IPS-18c (cell line): Measurements from ENCODE around the gene BIN2.
"Not testable (repeated sequence)": the region's sequence is repeated elsewhere in the genome, so short reads cannot be mapped to it uniquely, and the experiment has no call there.

Source experiments
- H3K4me3 ChIP-seq: 2 replicates; pipeline ENCODE4 v1.7.0; 2013; ENCODE audit warnings: low read depth, mild to moderate bottlenecking, low read length, moderate library complexity; ENCODE audit not compliant: insufficient read depth
- H3K9me3 ChIP-seq: one replicate; pipeline ENCODE4 v1.6.1; 2013; ENCODE audit warnings: mild to moderate bottlenecking, low read length, moderate library complexity; ENCODE audit not compliant: control insufficient read depth, insufficient read depth

Gene BIN2

DNA sequence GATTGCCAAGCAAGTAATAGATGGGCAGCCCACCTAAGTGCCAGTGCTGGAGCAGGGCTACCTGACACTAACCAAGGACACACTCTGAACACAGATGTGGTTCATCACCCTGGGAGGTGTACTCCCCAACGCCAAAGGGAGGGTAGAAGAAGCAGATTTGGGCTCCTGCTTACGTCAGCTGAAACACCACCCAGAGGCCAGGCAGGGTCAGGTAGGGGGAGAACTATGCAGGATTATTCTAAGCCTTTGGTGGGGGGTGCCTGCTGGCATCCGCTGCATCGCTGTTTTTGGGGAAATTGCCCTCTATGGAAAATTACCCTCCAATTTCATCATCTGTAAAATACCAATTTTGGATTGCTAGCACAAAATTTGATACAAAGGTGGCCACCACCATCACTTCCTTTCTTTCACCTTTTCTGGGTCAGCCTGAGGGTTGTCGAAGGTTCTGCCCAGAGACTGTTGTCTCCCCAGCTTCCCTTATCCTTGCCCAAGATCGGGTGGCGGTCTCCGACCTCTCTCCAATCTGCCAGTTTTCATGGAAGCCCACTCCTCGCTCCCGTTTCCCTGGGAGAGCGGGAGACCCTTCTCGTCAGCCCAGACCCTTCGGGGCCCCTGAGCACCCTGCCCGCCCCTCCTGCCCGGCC is 535 bp downstream of the BIN2 start:
- Histone ChIP-seq H3K4me3 (no peak overlapping the region), H3K9me3 (no peaks in the 10 kb centered on the region)

- no peaks in the 10 kb centered on the region for H3K9me3 ChIP-seq
- H3K4me3 ChIP-seq, result no peak overlapping the region
Measured at GRCh38 chr12:51322452-51322851, 1.5 kb downstream of the BIN2 start.

DNA sequence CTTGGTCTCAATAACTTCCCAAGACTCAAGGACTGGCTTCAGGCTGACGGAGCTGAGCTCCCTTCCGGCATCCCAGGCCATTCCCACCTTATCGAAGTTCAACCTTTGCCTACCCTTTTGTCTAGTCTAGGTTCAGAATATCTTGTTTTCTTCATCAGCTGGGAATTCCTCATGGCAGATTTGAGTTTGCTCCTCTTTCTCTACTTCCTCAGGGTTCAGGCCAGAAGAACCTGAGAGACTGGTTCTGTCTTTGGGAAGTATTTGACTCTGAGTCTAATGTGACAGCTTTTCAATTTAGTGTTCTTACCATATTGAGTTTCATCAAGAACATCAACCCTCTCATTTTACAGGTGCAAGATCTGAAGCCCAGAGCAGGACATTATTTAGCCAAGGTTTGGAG is 2.1 kb downstream of the BIN2 start:
- no peaks in the 10 kb centered on the region for H3K9me3 ChIP-seq
- no peak overlapping the region for H3K4me3 ChIP-seq

DNA sequence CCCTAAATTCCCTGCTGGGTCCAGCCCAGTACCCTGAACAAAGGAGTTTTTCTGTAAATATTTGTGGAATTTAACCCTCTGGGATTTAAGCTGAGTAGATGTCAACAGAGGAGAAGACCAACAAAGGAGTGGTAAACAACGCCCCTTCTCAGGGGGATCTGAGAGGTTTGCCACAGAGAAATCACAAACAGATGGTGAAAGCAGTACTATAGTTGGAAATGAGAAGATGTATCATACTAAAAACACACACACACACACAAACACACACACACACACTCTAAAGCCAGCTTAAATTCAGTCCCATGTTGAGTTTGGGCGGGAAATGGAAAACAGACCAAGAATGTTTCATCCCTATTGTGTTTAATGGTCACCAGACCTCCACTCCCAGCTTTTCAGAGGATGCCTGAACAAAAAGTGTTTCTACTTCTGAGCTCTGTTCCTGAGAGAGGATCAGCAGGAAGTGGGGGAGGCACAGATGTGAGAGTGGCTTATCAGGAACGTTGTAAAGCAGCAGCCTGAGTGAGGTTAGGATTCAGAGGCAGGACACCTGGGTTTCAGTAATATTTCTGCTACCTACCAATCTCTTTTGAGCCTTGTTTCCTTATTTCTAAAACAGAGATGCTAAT is 3.2 kb downstream of the BIN2 start:
- no peak overlapping the region for H3K4me3 ChIP-seq
- no peaks in the 10 kb centered on the region for H3K9me3 ChIP-seq

- Histone ChIP-seq H3K4me3 (no peak overlapping the region), H3K9me3 (no peaks in the 10 kb centered on the region)
Measured at GRCh38 chr12:51320311-51320694, 3.7 kb downstream of the BIN2 start.

DNA sequence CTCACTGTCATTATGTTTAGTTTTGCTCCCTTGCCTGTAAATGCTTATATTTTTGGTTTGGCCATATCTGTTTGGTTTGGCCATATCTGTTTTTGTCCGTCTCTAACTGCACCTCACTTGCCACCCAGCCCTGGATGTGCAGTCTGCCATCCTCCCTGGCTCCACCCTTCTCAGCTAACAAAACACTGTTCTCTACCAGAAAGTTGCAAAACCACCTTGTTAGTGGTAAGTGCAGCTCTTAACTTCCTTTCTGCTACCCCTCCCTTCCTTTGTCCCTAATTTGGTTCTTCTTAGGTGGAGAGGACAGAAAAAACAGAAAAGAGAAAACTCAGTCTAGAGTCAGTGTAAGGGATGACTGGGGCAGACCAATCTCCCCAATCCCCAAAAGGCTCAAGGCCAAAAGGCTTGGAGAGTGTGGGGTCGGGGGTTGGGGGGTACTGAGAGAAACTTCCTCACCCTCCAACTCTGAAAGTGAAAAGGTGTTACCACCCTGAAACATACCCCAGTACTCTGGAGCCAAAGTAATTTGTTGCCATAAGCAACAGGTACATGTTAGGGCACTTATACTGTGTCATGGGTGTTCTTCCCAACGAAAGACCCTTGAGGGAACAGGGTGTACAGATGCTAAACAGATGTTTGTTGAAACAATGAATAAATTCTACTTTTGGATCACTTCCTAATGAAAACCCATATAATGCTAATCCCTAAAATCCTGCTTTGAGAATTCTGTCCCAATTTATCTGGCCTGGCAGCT is 5.0 kb downstream of the BIN2 start:
- no peaks in the 10 kb centered on the region for H3K9me3 ChIP-seq
- H3K4me3 ChIP-seq, result no peak overlapping the region

DNA sequence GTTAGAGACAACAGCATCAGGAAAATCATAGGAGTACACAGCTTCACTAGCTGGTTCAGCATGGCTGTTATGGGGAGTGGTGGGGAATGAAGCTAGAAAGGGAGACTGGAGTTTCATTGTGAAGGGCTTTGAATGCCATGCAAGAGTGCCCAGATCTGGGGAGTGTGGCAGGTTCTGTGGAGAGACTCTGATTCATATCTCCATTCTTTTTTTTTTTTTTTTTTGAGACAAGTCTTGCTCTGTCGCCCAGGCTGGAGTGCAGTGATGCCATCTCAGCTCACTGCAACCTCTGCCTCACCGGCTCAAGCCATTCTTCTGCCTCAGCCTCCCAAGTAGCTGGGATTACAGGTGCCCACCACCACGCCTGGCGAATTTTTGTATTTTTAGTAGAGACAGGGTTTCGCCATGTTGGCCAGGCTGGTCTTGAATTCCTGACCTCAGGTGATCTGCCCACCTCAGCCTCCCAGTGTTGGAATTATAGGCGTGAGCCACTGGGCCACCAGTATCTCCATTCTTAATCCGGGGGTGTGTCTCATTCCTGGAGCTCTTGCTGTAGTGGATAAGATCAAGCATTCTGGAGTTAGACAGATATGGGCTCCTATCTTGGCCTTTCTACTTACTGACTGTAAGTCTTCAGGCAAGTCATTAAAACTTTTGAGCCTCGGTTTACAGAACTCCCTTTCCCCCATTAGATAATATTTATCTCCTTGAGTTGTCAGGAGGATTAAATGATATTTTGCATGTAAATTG is 5.7 kb downstream of the BIN2 start:
- not testable (repeated sequence) for H3K9me3 ChIP-seq, H3K4me3 ChIP-seq

DNA sequence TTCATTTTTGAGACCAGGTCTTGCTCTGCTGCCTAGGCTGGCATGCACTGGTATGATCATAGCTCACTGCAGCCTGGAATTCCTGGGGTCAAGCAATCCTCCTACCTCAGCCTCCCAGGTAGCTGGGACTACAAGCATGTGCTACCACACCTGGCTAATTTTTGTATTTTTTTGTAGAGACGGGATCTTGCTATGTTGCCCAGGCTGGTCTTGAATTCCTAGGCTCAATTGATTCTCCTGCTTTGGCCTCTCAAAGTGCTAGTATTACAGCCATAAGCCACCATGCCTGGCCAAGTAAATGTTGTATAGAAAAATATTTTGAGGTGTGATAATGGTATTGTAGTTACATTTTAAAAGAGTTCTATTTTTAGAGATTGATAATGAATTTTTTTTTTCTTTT is 12.6 kb downstream of the BIN2 start:
- Histone ChIP-seq H3K9me3 (no peaks in the 10 kb centered on the region), H3K4me3 (no peak overlapping the region)

DNA sequence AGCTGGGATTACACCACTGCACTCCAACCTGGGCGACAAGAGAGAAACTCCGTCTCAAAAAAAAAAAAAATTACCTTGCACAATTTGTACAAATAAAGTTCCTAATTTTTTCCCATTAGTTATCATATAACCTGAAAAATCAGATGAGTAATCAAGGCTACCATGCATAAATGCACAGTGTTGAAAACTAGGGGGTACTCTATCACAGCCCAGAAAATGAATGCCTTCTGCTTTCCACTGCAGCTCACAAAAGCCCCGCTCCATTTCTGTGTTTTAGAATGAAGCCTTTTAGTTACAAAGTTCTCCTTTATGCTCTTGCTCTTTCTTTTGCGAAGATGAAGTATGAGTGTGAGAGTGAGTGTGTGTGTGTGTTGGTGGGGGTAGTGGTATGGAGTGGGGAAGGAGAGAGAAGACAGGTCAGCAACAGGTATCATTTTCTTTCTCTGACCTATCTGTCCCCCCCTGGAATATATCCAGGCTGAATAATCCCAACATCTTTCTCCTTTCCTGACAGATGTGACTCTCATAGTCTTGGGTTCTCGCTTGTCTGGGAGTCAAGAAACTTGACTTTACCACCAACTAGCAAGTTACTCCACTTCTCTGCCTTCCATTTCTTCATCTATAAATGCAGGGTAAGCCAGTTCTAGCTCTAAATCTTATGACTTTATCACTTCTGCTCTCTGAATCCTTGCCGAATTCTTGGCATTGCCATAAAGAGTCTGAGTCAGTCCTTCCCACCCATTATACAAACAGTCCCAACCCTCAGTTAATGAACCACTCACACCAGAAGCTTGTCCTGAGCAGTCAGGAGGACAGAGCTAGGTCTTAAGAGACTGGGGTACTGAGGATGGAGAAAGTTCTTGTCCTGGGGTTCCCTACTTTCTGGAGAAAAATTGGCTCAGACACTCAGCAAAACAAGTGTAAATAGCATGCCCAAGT is 16.1 kb downstream of the BIN2 start:
- Histone ChIP-seq H3K4me3 (no peak overlapping the region), H3K9me3 (no peaks in the 10 kb centered on the region)

DNA sequence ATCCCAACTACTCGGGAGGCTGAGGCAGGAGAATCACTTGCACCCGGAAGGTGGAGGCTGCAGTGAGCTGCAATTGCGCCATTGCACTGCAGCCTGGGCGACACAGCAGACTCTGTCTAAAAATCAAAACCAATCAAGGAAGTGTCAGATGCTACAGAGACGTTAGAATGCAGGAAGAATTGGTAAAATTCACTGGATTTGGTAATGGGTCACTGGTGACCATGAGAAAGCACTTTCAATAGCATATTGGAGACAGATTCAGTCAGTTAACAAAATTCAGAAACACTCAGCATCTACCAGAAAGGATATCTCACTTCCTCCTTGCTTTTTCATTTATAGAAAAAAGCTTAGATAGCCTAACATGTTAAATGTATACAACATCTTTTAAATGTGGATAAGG is 17.5 kb downstream of the BIN2 start:
- no peak overlapping the region for H3K4me3 ChIP-seq
- H3K9me3 ChIP-seq, result no peaks in the 10 kb centered on the region

DNA sequence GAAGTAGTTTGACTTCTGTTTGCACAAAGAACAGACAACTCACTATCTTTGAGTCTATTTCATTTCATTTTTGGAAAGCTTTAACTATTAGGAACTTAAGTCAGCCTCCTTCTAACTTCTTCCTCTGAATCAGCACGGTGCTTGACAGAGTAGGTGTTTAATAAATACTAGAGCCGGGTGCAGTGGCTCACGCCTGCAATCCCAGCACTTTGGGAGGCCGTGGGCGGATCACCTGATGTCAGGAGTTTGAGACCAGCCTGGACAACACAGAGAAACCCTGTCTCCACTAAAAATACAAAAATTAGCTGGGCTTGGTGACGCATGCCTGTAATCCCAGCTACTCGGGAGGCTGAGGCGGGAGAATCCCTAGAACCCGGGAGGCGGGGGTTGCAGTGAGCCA is 23.2 kb downstream of the BIN2 start:
- not testable (repeated sequence) for H3K4me3 ChIP-seq, H3K9me3 ChIP-seq

DNA sequence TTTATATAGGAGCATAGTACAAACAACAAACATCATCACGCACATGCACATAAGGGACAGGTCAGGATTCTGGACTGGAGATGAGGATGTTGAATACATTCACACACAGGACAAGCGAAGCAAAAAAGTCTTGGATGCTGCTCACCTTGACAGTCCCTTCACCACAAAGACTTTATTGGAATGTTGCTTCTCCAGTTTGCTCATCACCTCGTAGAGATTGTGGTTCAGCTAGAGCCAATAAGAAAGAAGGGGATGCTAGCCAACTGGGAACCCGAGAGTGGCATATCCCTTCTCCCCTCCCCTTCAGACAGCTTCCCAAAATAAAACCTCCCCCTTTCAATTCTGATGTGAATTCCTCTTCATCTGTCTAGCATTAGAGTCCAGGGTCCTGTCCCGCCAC is 28.3 kb downstream of the BIN2 start:
- Histone ChIP-seq H3K4me3 (no peak overlapping the region), H3K9me3 (no peaks in the 10 kb centered on the region)

DNA sequence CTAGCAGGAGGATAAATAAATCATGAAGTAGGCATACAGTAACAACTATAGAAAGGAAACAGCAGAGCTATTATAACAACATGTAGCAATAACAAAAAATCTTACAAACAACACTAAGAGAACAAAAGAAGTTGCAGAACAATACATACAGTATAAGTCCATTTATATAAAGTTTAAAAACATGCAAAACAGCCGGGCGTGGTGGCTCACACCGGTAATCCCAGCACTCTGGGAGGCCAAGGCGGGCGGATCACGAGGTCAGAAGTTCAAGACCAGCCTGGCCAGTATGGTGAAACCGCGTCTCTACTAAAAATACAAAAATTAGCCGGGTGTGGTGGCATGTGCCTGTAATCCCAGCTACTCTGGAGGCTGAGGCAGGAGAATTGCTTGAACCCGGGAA is 29.9 kb downstream of the BIN2 start:
- not testable (repeated sequence) for H3K4me3 ChIP-seq, H3K9me3 ChIP-seq

DNA sequence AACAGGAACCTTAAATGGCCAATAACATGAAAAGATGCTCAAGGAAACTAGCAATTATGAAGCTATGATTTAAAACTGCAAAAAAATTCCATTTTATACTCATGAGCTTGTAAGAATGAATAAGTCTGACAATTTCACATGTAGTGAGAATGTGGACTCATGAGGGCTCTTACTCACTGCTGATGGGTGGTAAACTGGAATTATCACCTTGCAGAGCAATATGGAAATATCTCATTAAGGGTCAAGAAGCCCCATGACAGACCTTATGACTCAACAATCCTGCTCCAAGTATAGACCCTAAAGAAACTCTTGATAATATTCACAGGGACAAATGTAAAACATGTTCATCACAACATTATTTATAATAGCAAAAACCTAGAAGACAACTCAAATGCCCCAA is 30.3 kb downstream of the BIN2 start:
- H3K9me3 ChIP-seq, result no peaks in the 10 kb centered on the region
- no peak overlapping the region for H3K4me3 ChIP-seq

GRCh38 chr12:51291603-51292513 is 32.1 kb downstream of the BIN2 start:
- H3K4me3 ChIP-seq, H3K9me3 ChIP-seq: not testable (repeated sequence)

DNA sequence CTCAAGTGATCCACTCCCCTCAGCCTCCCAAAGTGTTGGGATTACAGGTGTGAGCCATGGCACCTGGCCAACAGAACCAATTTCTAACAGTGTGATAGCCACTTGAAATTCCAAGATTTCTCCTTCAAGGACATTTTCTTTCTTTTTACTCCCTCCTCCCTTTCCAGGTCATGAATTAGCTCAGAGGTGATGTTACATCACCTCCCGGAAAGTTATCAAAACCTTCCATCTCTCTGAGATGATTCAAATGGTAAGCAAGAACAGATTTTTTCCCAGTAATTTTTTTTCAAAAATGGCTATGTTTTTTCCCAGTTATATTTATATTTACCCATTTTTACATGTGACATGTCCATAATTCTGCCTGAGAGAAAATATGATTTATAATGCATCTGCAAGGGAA is 38.1 kb downstream of the BIN2 start:
- H3K9me3 ChIP-seq, result no peaks in the 10 kb centered on the region
- no peak overlapping the region for H3K4me3 ChIP-seq
